Heart right ventricle (tissue), 16 donors: Measurements from ENCODE around the gene AOX1. TPM values are rescaled to one million over a fixed set of nuclear protein-coding genes. Genes with fewer than 3 reads are reported as not detected.

Experiments used
- ATAC-seq, 8 donors: fragments of 200-7000 bp; cut with Tn5 transposase; one replicate each; pipeline ENCODE4 v1.9.1; 2020; ENCODE audit warnings: mild to moderate bottlenecking in 8 of 8, moderate library complexity in 8 of 8, moderate number of reproducible peaks in 1 of 8
- DNase-seq, 2 donors: peaks; one replicate each; pipeline ENCODE4 v3.0.0-alpha.2; 2020
- H3K27ac ChIP-seq, 10 donors: fragments of 200-600 bp; sonication (generic) in 2 of 10; one replicate each; pipeline versions ENCODE4 v1.5.0 to v1.8.0; 2020 to 2022; ENCODE audit warnings: mild to moderate bottlenecking in 3 of 10
- H3K27me3 ChIP-seq, 7 donors: fragments of 200-600 bp; one replicate each; pipeline ENCODE4 v1.8.0; 2021 to 2022; ENCODE audit warnings: mild to moderate bottlenecking in 2 of 7
- H3K36me3 ChIP-seq, 9 donors: fragments of 200-600 bp; sonication (generic) in 1 of 9; one replicate each; pipeline versions ENCODE4 v1.5.0 to v1.8.0; 2020 to 2022; ENCODE audit warnings: mild to moderate bottlenecking in 2 of 9
- H3K4me1 ChIP-seq, 9 donors: fragments of 200-600 bp; sonication (generic) in 1 of 9; one replicate each; pipeline versions ENCODE4 v1.5.0 to v1.8.0; 2020 to 2022; ENCODE audit warnings: mild to moderate bottlenecking in 4 of 9
- H3K4me3 ChIP-seq, 10 donors: fragments of 200-600 bp; sonication (generic) in 2 of 10; one replicate each; pipeline versions ENCODE4 v1.5.0 to v1.8.0; 2020 to 2022; ENCODE audit warnings: mild to moderate bottlenecking in 7 of 10, moderate library complexity in 2 of 10
- H3K9me3 ChIP-seq, 11 donors: fragments of 200-600 bp in 10 of 11; sonication (generic) in 2 of 11; one replicate each; pipeline versions ENCODE4 v1.5.0 to v1.8.0; 2013 to 2022; ENCODE audit warnings: mild to moderate bottlenecking in 2 of 11, control low read depth in 1 of 11, moderate library complexity in 1 of 11
- WGBS, 2 donors: extraction: QIAGEN DNeasy Blood & Tissue Kit; methylation state at CpG; one replicate each; pipeline ENCODE4 v1.1.7; 2013; ENCODE audit warnings: inconsistent platforms in 1 of 2; 5-methylcytosine and 5-hydroxymethylcytosine counted together
- intact Hi-C, 10 donors: fragments of 100-400 bp; cut with DNase I; formaldehyde crosslinking; loops; one replicate each; pipeline versions ENCODE4 v1.11.1 to v1.14.2; 2022
- polyA plus RNA-seq, 2 donors: library from polyadenylated mRNA; stranded (reverse); fragments of 200-250 nt; gene quantifications; one replicate each; pipeline ENCODE4 v1.2.3, GENCODE V29; 2013
- total RNA-seq, 10 donors: library from RNA; stranded (reverse); fragmentation: NEBNext Ultra II Directional in 3 of 10; extraction: Animal tissue kit (Norgen Biotek cat#: 25700) in 3 of 10; gene quantifications; one replicate each; pipeline versions ENCODE4 v1.2.1 to v1.2.4, GENCODE V29; 2021 to 2023
- TF ChIP-seq, protein P1 (sequence below), 9 donors: fragments of 200-600 bp; sonication (generic) in 2 of 9; IDR thresholded peaks; one replicate each; pipeline versions ENCODE4 v1.5.0 to v1.8.0; 2021 to 2022; ENCODE audit warnings: antibody characterized with exemption in 9 of 9, mild to moderate bottlenecking in 5 of 9, moderate library complexity in 1 of 9
- donor health status: Arrhythmogenic right ventricular cardiomyopathy.
- donor health status: ischemic (EF 13 %, LVEDD 7.1; RV severe dilation, severe dysfunction).
- donor health status: healthy with polysubstance abuse.
- donor health status: DM: no; HTN: yes; CAD: no.
- donor health status: DM: no; HTN: no; CAD: no.
- donor health status: ischemic (EF 25% LVEDD 6.9; RV normal size, moderate dysfunction).
- donor health status: ischemic (EF 25% LVEDD 5.7; RV mildly dilated, moderate dysfunction).
- donor health status: healthy.
- donor health status: DM: yes; HTN: yes; CAD: no.
- donor health status: Ischemic cardiomyopathy.
- donor health status: ischemic (EF 35%, LVEDD 5.7; RV mildly dilated, moderate dysfunction).
- donor health status: nonischemic (EF 11% LVEDD 7.7; RV severe dilation, severe dysfunction).
- donor health status: DM: yes; HTN: yes; CAD: no.
- donor health status: PGD.
- donor health status: ischemic (EF 29% LVEDD 5.4; RV normal size, mild dysfunction).
- donor health status: nonischemic (EF 23%, LVEDD 6.1; RV moderate dilation, normal function).

The AOX1 gene
- total and polyA plus RNA-seq, 12 donors: 0.72 to 22.3 (median 2.6) TPM

- ATAC-seq (no peak), DNase-seq (no peak)
- Histone ChIP-seq H3K4me1 (no peaks in the 10 kb centered on the region), H3K27ac (no peak overlapping the region), H3K9me3 (no peaks in the 10 kb centered on the region), H3K4me3 (no peak overlapping the region), H3K27me3 (peaks cover 0 to 14% (median 0%) of the 10 kb centered on the region in 7 donors), H3K36me3 (no peaks in the 10 kb centered on the region)
- WGBS, 2 donors: 83 to 84% methylated on average over 3 of the region's 3 CpGs
- intact Hi-C loops: no loop called here
- TF ChIP-seq, protein P1, sequence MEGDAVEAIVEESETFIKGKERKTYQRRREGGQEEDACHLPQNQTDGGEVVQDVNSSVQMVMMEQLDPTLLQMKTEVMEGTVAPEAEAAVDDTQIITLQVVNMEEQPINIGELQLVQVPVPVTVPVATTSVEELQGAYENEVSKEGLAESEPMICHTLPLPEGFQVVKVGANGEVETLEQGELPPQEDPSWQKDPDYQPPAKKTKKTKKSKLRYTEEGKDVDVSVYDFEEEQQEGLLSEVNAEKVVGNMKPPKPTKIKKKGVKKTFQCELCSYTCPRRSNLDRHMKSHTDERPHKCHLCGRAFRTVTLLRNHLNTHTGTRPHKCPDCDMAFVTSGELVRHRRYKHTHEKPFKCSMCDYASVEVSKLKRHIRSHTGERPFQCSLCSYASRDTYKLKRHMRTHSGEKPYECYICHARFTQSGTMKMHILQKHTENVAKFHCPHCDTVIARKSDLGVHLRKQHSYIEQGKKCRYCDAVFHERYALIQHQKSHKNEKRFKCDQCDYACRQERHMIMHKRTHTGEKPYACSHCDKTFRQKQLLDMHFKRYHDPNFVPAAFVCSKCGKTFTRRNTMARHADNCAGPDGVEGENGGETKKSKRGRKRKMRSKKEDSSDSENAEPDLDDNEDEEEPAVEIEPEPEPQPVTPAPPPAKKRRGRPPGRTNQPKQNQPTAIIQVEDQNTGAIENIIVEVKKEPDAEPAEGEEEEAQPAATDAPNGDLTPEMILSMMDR (IDR thresholded peaks at IDR 0.05): no peak
These were observed 67.2 kb downstream of the AOX1 start for GRCh38 chr2:200653021-200653420.

DNA sequence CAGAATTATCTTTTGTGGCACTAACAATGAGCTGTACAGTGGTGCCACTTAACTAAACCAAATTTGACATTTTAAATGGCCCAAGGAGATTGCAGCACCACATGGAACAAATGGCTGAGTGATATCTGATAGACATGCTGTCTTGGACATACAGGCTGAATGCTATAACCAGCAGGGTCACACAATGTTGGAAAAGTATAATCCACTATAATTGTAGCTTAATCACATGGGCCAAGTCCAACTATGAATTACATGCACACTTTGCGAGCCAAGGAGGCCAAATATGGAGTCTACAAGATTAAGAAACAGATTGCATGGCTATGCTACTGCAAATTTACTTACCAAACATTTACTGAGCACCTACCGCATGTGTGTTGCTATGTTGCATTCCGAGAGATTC, 69.0 kb downstream of the AOX1 start:
- Histone ChIP-seq H3K4me3 (no peak overlapping the region), H3K36me3 (no peaks in the 10 kb centered on the region), H3K4me1 (no peaks in the 10 kb centered on the region), H3K27ac (no peak overlapping the region), H3K9me3 (no peaks in the 10 kb centered on the region), H3K27me3 (peaks cover 0 to 17% (median 0%) of the 10 kb centered on the region in 7 donors)
- 87 to 88% methylated on average over 3 of the region's 3 CpGs for WGBS, 2 donors
- ATAC-seq (no peak), DNase-seq (no peak)
- TF ChIP-seq, protein P1 (IDR thresholded peaks at IDR 0.05): no peak
- intact Hi-C loops: no loop called here

GRCh38 chr2:200655918-200656580, 70.2 kb downstream of the AOX1 start:
- TF ChIP-seq, protein P1 (IDR thresholded peaks at IDR 0.05): no peak
- no peak for DNase-seq
- Histone ChIP-seq H3K36me3 (no peaks in the 10 kb centered on the region), H3K27me3 (peaks cover 0 to 19% (median 0%) of the 10 kb centered on the region in 7 donors), H3K9me3 (no peaks in the 10 kb centered on the region), H3K4me1 (no peaks in the 10 kb centered on the region), H3K27ac (no peak overlapping the region), H3K4me3 (no peak overlapping the region)
- no peak for ATAC-seq
- WGBS, 2 donors: 67 to 72% methylated on average over 3 of the region's 3 CpGs
- intact Hi-C loops: no loop called here

- intact Hi-C loops: no loop called here
- Histone ChIP-seq H3K27me3 (peaks cover 0 to 22% (median 0%) of the 10 kb centered on the region in 7 donors), H3K36me3 (no peaks in the 10 kb centered on the region), H3K4me1 (no peaks in the 10 kb centered on the region), H3K4me3 (no peak overlapping the region), H3K9me3 (no peaks in the 10 kb centered on the region), H3K27ac (no peak overlapping the region)
- TF ChIP-seq, protein P1 (IDR thresholded peaks at IDR 0.05): peak in 3 of 9 donors; percentile 9 to 19 (median 18)
- WGBS, 2 donors: 50 to 60% methylated on average over 5 of the region's 5 CpGs
- DNase-seq (no peak), ATAC-seq (peak in 1 of 8 donors; percentile 48)
These were observed 72.6 kb downstream of the AOX1 start for GRCh38 chr2:200658278-200658864.
